ENCODE measurements around the gene AOPEP.

DNA sequence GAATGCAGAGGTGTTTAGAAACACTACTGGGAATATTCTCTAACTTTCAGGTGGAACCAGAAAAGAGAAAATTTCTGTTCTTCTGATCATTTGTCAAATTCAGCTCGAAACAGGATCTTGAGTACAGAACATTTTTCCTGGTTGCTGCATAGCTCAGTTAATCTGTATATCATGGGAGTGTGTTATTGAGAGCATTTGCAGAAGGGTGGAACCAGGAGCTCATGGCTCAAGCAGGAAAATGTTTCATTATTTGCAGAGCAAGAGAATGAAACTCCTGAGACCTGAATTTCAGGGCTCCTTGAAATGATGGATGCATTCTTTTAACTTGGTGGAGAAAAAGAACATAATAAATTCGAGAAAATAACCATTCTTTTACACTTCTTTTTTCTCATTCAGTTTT lies 97.9 kb downstream of the AOPEP start:
- TF ChIP-seq CTCF (IDR thresholded peaks at IDR 0.05) (no peak), POLR2AphosphoS5 (IDR thresholded peaks at IDR 0.05) (no peak), POLR2A (IDR thresholded peaks at IDR 0.05) (no peak), EP300 (IDR thresholded peaks at IDR 0.05) (no peak)

Data from suprapubic skin (tissue), 4 donors.